ENCODE measurements around the gene SALL2. TPM values are rescaled to one million over a fixed set of nuclear protein-coding genes. Genes with fewer than 3 reads are reported as not detected.

Gene SALL2
- total and polyA plus RNA-seq, 4 donors: 0.49 to 2.9 (median 0.78) TPM

DNA sequence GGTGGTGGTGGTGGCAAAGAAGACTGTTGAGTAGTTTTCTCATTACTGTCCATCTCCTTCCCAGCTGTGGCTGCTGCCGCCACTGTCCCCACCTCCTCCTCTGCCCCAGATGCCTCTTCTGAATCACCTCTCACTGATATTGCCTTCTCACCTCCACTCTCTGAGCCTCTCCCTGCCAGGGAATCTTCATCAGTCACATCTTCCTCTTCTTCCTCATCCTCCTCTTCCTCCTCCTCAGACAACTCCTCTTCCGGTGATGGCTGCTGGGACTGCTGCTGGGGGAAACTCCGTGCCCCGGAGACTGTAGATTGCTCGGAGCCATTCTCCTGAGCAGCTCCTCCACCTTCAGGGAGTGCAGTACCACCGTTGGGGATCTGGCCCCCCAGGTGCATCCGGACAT lies 2.9 kb downstream of the SALL2 start:
- Histone ChIP-seq H3K4me3 (ENCODE audit: low read depth in 1 of 3, low read length in 3 of 3) (no peak overlapping the region), H3K36me3 (ENCODE audit: control insufficient read depth in 4 of 4, insufficient read depth in 3 of 4, low read depth in 1 of 4, low read length in 3 of 4) (no peaks in the 10 kb centered on the region), H3K9me3 (ENCODE audit: control insufficient read depth in 4 of 4, low read length in 3 of 4) (no peaks in the 10 kb centered on the region), H3K9ac (ENCODE audit: low read depth in 1 of 2, low read length in 2 of 2) (no peak overlapping the region), H3K4me1 (ENCODE audit: control insufficient read depth in 4 of 4, insufficient read depth in 4 of 4, low read length in 3 of 4) (peaks cover 0 to 5% (median 2%) of the 10 kb centered on the region in 4 donors), H3K27me3 (ENCODE audit: control insufficient read depth in 4 of 4, insufficient read depth in 4 of 4, low read length in 3 of 4) (no peaks in the 10 kb centered on the region), H3K27ac (ENCODE audit: low read depth in 1 of 2, low read length in 2 of 2) (no peak overlapping the region)
- 89% methylated on average over 7 of the region's 7 CpGs for whole genome bisulfite sequencing
- TF ChIP-seq EGR1 (IDR thresholded peaks at IDR 0.05; ENCODE audit: low read depth in 2 of 2) (no peak), HNF4A (conservative IDR thresholded peaks at IDR 0.05) (no peak), GABPA (IDR thresholded peaks at IDR 0.05 in 1 of 2, conservative IDR thresholded peaks at IDR 0.05 in 1 of 2) (no peak), RAD21 (IDR thresholded peaks at IDR 0.05) (no peak), RXRA (IDR thresholded peaks at IDR 0.05) (no peak), TAF1 (conservative IDR thresholded peaks at IDR 0.05) (no peak), YY1 (IDR thresholded peaks at IDR 0.05) (no peak), JUND (IDR thresholded peaks at IDR 0.05) (no peak), HNF4G (IDR thresholded peaks at IDR 0.05) (no peak), REST (IDR thresholded peaks at IDR 0.05) (no peak), NR2F2 (IDR thresholded peaks at IDR 0.05) (no peak), FOXA2 (IDR thresholded peaks at IDR 0.05) (no peak), ZBTB33 (IDR thresholded peaks at IDR 0.05) (no peak), FOXA1 (IDR thresholded peaks at IDR 0.05) (no peak), SP1 (IDR thresholded peaks at IDR 0.05) (no peak)
- TF ChIP-seq, protein P1, sequence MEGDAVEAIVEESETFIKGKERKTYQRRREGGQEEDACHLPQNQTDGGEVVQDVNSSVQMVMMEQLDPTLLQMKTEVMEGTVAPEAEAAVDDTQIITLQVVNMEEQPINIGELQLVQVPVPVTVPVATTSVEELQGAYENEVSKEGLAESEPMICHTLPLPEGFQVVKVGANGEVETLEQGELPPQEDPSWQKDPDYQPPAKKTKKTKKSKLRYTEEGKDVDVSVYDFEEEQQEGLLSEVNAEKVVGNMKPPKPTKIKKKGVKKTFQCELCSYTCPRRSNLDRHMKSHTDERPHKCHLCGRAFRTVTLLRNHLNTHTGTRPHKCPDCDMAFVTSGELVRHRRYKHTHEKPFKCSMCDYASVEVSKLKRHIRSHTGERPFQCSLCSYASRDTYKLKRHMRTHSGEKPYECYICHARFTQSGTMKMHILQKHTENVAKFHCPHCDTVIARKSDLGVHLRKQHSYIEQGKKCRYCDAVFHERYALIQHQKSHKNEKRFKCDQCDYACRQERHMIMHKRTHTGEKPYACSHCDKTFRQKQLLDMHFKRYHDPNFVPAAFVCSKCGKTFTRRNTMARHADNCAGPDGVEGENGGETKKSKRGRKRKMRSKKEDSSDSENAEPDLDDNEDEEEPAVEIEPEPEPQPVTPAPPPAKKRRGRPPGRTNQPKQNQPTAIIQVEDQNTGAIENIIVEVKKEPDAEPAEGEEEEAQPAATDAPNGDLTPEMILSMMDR (IDR thresholded peaks at IDR 0.05; ENCODE audit: low read depth, low read length, missing input control): no peak
- TF ChIP-seq, protein P2, sequence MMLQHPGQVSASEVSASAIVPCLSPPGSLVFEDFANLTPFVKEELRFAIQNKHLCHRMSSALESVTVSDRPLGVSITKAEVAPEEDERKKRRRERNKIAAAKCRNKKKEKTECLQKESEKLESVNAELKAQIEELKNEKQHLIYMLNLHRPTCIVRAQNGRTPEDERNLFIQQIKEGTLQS (IDR thresholded peaks at IDR 0.05): no peak
- TF ChIP-seq, protein P3, sequence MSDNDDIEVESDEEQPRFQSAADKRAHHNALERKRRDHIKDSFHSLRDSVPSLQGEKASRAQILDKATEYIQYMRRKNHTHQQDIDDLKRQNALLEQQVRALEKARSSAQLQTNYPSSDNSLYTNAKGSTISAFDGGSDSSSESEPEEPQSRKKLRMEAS (IDR thresholded peaks at IDR 0.05): no peak
- no peak for DNase-seq (ENCODE audit: low spot score)

Measured in liver (tissue), 9 donors.